HS-27A (cell line): ENCODE data around the gene IKZF4.
"Not testable (repeated sequence)": the region's sequence is repeated elsewhere in the genome, so short reads cannot be mapped to it uniquely, and the experiment has no call there.

Experiments used
- DNase-seq: peaks from one replicate; pipeline ENCODE4 v3.0.0-alpha.2; 2012; ENCODE audit warnings: low read depth, missing footprints

The IKZF4 gene

GRCh38 chr12:55999522-55999921, 21.3 kb upstream of the IKZF4 start:
- DNase-seq: not testable (repeated sequence)

- not testable (repeated sequence) for DNase-seq
Measured at GRCh38 chr12:55999999-56000540, 20.8 kb upstream of the IKZF4 start.

- no peak for DNase-seq
Measured at GRCh38 chr12:56001487-56002100, 19.2 kb upstream of the IKZF4 start.

GRCh38 chr12:56003376-56003775, 17.5 kb upstream of the IKZF4 start:
- DNase-seq: not testable (repeated sequence)

- no peak for DNase-seq
Measured at GRCh38 chr12:56004211-56004610, 16.6 kb upstream of the IKZF4 start.

GRCh38 chr12:56007564-56008559, 13.0 kb upstream of the IKZF4 start:
- DNase-seq: no peak

GRCh38 chr12:56010111-56010570, 10.7 kb upstream of the IKZF4 start:
- DNase-seq: no peak

GRCh38 chr12:56011509-56012090, 9.2 kb upstream of the IKZF4 start:
- DNase-seq: no peak

GRCh38 chr12:56013482-56013881, 7.4 kb upstream of the IKZF4 start:
- DNase-seq: no peak

GRCh38 chr12:56014205-56014604, 6.6 kb upstream of the IKZF4 start:
- no peak for DNase-seq

GRCh38 chr12:56017181-56017580, 3.7 kb upstream of the IKZF4 start:
- DNase-seq: no peak

GRCh38 chr12:56018356-56018755, 2.5 kb upstream of the IKZF4 start:
- DNase-seq: no peak

GRCh38 chr12:56021889-56022497, 1.1 kb downstream of the IKZF4 start:
- no peak for DNase-seq

- DNase-seq: no peak
Measured at GRCh38 chr12:56028511-56029165, 7.8 kb downstream of the IKZF4 start.

GRCh38 chr12:56029166-56029519, 8.3 kb downstream of the IKZF4 start:
- no peak for DNase-seq

- DNase-seq: no peak
Measured at GRCh38 chr12:56029666-56030293, 8.9 kb downstream of the IKZF4 start.

GRCh38 chr12:56031987-56032386, 11.1 kb downstream of the IKZF4 start:
- DNase-seq: no peak

GRCh38 chr12:56034586-56035332, 13.9 kb downstream of the IKZF4 start:
- DNase-seq: no peak

GRCh38 chr12:56037161-56037560, 16.3 kb downstream of the IKZF4 start:
- no peak for DNase-seq

GRCh38 chr12:56038022-56038655, 17.3 kb downstream of the IKZF4 start:
- DNase-seq: no peak
